HG03460 (cell line): ENCODE results near the gene PSAPL1.
"Not testable (repeated sequence)": the region's sequence is repeated elsewhere in the genome, so short reads cannot be mapped to it uniquely, and the experiment has no call there.

Source experiments
- ATAC-seq: cut with Tn5 transposase; IDR thresholded peaks from one replicate; pipeline ENCODE4 v1.9.1; 2021; ENCODE audit not compliant: unreplicated experiment

PSAPL1 gene

DNA sequence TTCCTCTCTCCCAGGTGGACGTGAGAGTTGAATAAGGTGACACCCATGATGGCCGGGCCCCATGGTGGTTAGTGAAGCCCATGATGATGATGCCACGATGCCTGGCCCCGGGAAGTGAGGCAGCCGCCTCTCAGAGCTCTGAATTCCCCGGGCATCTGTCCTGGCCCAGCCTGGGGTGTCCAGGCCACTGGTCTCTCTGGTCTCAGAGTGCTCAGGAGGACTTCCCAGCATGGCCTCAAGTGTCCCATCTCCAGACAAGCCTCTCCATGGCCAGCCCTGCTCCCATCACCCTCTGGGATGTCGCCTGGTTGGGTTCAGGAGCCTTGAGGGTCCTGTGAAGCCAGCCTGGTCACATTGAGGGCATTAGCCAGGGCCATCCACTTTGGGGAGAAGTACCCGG lies 24.7 kb upstream of the PSAPL1 start:
- ATAC-seq = no peak

DNA sequence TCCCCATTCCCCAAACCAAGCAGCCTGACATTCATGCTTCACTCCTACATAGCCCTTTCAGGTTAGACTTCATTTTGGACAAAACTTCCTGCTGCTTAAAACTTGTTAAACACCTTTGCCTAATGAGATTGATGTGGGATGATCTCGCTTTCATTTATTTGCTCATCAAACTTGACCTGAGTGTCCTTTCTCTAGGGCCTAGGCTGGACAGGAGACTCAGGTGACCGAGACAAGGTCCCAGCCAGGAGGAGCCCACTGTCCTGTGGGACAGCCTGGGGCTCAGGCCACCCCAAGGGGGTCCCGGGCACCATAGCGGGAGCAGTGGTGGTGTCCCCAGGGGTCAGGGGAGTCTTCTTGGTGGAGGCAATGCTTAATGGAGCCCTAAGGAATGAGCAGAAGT lies 23.7 kb upstream of the PSAPL1 start:
- no peak for ATAC-seq

DNA sequence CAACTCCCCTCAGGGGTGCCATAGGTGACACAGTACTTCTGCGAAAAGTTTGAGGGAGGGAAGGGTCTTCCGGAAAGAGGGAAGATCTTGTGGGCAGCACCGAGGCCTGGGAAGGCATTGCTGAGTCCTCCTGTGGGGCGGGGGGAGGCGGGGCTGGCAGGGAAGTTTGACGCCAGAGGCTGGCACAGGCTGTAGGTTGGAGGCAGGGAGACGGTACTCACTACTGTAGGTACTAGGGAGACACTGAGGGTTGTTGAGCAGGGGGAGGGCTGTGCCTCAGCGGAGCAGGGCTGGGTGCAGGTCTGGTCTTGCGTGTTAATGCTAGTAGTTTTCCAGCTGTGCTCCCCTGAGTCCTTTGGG lies 23.3 kb upstream of the PSAPL1 start:
- no peak for ATAC-seq

DNA sequence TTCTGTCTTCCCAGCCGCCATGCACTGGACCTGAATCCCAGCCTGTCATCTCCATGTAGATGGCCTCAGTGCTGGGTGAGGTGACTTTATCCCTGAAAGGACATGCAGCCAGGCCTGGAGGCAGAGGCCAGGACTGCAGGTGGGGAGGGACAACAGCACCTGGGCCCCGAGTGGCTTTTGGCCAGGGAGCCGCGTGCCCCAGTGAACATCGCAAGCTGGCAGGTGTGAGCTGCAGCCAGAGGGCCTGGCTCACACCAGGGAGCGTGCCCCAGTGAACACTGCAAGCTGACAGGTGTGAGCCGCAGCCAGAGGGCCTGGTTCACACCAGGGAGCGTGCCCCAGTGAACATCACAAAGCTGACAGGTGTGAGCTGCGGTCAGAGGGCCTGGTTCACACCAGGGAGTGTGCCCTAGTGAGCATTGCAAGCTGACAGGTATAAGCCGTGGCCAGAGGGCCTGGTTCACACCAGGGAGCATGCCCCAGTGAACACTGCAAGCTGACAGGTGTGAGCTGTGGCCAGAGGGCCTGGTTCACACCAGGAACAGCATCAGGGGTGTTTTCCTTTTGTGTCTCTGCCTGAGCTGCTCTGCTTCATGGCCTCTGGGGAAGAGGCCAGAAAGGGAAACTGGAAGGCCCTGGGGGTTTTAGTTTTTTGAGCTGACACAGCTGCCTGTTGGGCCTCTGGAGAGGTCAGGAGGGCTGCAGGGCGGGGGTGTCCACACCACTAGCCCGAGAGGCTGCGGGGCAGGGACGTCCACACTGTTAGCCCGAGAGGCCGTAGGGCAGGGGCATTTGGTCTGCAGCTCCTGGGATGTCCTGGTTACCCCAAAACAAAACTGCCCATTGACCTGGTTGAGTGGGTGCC lies 22.7 kb upstream of the PSAPL1 start:
- ATAC-seq = no peak

DNA sequence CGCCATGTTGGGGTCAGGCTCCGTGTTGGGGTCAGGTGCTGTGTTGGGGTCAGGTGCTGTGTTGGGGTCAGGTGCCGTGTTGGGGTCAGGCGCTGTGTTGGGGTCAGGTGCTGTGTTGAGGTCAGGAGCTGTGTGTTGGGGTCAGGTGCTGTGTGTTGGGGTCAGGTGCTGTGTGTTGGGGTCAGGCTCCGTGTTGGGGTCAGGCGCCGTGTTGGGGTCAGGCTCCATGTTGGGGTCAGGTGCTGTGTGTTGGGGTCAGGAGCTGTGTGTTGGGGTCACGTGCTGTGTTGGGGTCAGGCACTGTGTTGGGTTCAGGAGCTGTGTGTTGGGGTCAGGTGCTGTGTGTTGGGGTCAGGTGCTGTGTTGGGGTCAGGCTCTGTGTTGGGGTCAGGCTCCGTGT lies 18.1 kb upstream of the PSAPL1 start:
- ATAC-seq = not testable (repeated sequence)

DNA sequence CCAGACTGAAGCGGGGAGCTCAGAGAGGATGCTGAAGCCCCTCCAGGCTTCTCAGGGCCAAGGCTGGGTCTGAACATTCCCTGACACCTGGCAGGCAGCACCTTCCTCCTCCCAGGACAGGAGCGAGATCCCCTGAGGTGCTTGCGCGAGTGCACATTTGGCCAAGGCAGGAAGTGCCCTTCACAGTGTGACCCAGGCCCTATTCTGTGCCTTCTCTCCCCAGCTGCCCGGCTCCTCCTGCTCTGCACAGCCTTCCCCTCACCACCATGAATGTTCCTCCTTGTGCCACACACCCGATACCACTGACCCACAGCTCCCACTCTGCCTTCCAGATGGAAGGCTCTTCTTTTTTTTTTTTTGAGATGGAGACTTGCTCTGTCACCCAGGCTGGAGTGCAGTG lies 17.1 kb upstream of the PSAPL1 start:
- no peak for ATAC-seq

DNA sequence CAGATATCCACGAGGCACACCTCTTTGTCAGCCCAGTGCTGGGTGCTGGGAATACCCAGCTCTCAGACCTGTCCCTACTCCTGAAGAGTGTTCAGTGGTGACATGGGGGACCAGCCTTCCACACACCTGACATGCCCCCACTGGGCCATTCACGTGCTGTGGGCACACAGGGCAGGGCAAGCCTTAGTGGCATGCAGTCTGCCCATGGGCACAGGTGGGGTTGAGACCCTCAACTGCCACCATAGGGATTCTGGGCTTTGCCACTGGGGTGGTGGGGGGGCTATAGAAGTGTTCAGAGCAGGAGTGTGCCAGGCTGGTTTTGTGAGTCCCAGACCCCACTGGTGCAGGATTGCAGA lies 16.7 kb upstream of the PSAPL1 start:
- ATAC-seq = no peak

DNA sequence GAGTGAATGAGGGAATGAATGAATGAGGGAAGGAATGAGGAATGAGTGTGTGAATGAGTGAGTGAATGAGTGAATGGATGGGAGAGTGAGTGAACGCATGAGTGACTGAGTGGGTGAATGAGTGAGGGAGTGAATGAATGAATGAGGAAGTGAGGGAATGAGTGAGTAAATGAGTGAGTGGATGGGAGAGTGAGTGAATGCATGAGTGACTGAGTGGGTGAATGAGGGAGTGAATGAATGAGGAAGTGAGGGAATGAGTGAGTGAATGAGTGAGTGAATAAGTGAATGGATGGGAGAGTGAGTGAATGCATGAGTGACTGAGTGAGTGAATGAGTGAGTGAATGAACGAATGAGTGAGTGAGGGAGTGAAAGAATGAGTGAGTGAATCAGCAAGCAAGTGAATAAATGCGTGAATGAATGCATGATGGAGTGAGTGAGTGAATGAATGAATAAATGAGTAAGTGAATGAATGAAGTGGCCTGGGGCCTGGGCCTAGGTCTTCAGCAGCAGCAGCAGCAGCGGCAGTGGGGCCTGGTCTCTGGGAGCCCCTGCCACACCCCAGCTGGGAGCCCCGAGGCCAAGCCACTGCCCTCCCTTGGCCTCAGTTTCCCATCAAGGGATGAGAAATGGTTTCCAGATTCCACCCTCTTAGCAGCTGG lies 16.2 kb upstream of the PSAPL1 start:
- no peak for ATAC-seq

DNA sequence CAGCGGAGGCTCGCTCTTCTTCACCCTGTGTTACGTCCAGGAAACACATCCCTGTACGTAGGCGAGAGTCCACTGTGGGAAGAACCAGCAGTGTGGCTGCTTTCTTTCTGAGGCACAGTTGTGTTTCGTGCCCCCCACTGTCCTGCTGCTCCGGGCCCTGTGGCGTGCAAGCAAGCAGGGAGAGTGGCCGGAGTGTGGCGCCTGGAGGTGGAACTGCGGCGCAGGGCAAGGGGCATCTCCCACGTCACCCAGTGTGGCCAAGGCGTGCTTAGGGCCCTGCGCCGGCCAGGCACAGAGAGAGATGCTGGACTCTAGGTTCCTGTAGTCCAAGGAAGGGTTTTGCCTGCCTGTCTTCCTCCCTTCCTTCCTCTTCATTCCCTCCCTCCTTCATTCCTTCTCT lies 13.3 kb upstream of the PSAPL1 start:
- no peak for ATAC-seq

DNA sequence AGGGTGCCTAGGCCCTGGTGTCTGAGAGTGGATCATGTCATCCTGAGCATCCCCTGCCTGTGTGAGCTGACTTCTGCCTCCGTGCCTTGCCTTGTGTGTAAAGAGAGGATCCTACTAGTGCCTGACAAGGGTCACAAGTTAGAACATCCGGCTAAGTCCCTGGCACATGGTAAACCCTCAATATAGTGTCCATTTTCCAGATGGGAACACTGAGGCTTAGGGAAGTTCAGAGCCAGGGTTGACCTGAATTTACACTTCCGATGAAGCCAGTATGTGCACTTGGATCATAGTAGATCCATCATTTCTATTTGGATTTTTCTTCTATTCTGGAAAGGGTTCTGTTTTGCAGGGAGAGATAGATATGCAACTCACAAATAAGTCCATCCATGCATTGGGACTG lies 12.5 kb upstream of the PSAPL1 start:
- ATAC-seq = no peak

DNA sequence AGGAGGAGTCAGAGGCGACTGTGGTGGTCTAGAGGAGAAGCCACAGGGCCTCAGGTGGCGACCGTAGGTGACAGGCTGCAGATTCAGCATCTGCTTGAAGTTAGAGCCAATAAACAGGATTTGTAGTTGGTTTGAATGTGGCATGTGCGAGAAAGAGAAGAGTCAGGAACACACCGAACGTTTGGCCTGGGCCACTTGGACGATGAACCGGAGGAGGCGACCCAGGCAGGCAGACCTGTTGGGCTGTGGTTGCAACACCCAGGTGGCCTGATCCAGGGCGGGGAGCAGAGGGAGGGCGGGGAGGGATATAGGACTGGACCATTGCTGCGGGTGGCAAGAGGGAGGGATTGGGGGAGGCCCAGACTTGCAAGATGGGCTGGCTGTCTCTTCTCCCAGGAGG lies 10.0 kb upstream of the PSAPL1 start:
- no peak for ATAC-seq

DNA sequence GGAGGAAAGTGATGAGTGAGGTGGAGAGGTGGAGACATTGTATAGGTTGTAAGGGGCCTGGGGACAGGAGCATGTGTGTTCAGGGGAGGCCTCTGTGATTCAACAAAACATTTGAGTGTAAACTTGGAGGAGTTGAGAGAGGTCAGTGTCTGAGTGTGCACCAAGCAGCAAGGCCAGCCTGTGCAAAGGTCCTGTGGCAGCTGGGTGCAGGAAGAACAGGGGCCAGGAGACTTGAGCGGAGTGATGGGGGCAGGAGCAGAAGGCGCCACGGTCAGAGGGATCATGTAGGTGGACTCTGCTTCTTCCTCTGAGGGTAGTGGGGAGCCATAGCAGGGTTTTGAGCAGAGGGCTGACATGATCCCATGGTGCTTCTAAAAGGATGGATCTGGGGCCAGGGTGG lies 9.6 kb upstream of the PSAPL1 start:
- ATAC-seq = no peak

DNA sequence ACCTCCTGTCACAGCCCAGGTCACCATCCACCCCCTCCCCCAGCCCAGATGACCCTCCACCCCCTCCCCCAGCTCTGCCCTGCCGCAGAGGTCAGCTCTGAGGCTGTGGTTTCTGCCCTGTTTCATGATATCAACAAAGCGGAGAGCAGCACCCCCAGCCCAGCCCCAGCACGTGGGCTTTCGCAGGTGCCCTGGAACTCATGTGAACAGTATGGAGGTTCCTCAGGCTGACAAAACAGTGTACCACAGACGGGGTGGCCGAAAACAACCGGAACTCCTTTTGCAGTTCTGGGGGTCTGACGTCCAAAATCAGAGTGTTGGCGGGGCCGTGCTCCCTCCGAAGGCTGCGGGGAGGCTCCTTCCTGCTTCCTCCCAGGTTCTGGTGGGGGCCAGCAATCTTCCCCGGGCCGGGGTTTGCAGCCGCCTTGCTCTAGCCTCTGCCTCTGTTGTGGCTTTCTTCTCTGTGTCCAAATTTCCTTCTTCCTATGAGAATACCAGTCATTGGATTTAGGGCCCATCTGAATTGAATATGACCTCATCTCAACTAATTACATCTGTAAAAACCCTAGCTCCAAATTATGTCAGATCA lies 7.9 kb upstream of the PSAPL1 start:
- ATAC-seq = no peak

DNA sequence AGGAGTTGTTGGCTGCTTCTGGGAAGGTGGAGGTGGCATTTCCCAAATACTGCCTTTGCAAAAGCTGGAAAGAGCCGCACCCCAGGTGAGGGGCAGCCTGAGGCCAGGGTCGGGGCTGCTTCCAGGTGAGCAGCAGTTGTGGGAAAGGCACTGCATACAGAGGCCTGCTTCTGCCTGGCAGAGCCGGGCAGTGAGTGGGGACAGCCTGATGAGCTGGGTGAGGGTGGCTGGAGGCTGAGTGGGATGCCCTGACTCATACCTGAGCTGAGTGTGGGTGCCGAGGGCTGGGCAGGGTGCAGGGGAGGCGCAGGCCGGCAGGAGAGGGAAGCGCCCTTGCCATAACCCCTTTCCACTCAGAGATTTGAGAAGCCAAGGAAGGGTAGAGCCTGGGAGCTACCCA lies 6.5 kb upstream of the PSAPL1 start:
- no peak for ATAC-seq

DNA sequence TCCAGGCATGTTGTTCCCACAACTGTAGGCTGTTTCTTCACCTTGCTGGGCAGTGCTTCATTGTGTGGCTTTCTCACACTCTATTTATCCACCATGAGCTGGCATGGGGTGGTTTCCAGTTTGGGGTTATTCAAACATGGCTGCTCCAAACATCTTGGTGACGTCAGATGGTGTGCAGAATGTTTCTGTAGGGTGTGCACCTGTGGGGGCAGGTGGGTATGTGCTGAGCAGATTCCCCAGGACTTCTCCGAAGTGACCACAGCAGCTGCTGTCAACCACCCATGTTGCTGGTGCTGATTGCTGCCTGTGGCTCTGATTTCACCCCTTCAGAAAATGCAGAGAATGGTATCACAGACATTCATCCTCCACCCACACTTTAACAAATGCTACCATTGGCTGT lies 5.0 kb upstream of the PSAPL1 start:
- no peak for ATAC-seq

DNA sequence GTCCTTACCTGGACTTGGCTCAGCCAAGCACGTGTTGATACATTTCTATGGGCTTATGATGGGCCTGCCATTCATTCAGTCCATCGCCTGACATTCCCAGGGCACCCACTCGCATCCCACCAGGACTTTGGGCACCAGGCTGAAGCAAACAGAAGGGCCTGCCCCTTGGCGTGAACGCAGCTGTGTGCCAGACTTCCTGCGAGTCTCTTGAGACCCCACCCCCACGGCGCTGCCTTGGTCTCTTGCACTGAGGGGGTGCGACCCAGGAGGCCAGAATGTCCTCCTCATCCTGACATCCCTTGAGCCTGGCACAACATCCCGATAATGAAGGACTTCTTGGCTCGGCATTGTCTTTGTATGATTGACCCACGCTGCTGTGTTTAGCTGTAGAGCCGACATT lies 1.5 kb upstream of the PSAPL1 start:
- ATAC-seq = no peak

DNA sequence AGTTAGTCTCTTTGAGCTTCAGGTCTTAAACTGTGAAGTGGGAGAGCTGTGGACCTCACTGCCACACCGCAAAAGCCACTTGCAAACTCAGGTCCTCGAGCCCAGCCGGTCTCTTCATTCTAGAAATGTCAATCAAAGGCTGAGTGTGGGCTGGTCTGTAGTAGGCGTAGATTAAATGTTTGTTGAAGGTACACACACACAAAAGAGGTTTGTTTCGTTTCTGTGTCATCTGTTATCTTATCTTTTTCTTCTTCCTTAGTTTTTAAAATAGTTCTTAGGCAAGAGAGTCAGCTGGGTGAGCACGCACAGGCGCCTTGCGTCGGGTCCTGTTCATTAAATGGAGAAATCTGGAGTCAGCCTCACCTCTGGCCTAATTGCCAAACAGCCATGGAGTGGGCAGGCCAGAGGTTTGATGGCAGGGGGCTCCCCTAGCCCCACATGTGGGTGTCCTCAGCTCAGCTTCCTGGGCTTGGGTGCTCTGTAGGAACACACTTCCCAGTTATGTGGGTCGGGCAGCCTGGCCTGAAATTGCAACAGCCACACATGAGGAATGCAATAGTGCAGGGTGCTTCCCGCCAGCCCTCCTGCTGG lies 836 bp upstream of the PSAPL1 start:
- no peak for ATAC-seq

DNA sequence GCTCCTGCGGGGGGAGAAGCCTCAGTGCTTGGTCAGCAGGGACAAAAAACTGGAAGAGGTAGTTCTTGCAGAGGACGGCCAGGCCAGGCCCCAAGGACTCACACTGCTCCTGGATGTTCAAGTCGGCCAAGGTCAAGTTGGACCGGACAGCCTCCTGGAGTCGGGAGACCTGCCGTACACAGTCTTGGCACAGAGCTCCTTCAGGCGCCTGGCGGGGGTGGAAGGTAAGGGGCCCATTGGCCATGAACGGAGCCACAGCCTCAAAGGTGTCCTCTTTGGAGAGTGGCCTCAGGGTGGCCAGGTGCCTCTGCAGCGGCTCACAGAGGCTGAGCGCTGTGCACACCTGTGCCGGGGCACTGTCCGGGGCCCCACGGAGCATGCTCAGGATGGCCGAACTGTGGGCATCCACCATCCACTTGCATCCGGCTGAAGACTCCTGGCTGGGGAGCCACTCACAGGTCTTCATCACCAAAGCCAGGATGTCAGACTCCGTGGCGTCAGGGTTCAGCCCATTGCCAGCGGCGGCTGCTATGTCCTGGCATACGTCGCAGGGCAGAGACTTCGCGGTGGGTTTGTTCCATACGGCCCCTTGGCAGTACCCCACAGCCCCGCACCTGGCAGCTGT lies 477 bp downstream of the PSAPL1 start:
- ATAC-seq = no peak

DNA sequence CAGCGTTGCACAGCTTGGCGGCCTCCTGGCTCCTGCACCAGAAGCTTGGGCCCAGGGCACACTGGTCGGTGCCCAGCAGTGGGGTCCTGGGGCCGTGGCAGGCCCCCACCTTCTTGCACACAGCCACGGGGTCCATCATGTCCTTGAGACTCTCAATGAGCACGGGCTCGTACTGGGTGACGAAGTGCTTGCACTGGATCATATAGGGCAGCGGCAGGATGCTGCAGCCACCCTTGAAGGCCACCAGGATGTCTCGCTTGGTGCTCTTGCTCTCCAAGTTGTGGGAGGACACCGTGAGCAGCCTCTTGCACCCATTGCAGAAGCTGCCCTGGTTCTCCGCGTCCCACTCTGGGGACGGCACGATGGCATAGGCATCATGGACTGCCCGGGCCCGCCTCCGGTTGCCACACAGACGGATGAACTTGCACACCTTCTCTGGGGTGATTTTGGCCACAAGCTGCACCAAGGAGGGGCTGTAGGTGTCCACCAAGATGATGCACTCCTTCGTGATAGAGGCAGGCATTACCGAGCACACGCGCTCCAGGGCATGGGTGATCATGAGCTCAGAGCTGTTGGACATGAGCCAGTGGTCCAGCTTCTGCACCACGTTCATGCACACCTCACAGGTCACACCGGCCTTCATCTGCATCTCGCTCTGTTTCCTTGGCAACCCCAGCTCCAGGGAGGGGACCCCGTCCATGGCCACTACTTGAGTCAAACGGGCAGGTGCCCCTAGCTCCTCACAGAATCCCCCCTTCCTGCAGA lies 1.2 kb downstream of the PSAPL1 start:
- no peak for ATAC-seq

DNA sequence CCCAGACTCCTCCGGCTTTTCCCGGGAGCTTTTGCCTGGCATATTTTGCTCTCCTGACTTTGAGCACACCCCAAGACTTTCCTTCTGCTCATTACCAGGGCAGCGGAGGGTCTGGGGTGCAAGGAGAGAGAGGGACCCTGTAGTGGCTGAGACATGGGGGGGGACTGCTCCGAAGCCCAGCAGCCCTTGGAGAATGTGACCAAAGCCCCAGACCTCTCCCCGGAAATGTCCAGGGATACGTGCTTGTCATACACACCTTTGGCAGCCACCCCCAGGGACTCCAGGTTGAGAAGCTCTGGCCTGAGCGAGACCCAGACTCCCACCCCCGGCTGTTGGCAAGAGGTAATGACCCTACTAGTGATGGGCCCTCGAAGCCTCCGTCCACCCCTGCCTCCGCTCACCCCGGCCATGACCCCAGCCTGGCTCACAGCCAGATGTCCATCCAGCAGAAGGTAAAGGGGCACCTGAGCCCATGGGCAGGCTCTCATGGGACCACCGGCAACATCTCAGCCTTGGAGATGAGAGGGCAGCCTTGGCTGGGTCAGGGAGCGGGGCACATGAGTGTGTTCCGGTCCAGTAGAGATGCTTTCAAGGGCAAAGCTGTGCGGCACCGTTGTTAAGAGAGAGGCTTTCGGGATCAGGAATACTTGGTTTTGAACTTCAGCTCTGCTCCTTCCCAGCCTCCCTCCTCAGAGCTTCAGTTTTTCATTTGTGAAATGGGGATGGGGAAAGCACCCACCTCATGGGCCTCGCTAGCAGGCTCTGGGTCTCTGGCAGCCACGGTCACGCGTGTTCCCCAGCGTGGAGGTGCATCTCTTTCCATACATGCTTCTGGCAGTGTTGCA lies 2.0 kb downstream of the PSAPL1 start:
- no peak for ATAC-seq
